Body of pancreas (tissue), 4 donors: ENCODE data around the gene ATP1A1. TPM values are rescaled to one million over a fixed set of nuclear protein-coding genes. Genes with fewer than 3 reads are reported as not detected.

Source experiments
- ATAC-seq: fragments of 150-250 bp; one replicate; pipeline ENCODE4 v1.9.1; 2016
- DNase-seq, 4 donors: peaks; one replicate each; pipeline ENCODE4 v3.0.0-alpha.2; 2019
- H3K27ac ChIP-seq, 4 donors: fragments of 200-600 bp; sonication (generic); 1 replicate in 3 of 4; 2 replicates in 1 of 4; pipeline versions ENCODE4 v1.5.1 to v1.6.1; 2016 to 2019; ENCODE audit warnings: mild to moderate bottlenecking in 1 of 4, mixed read lengths in 1 of 4, moderate library complexity in 1 of 4
- H3K27me3 ChIP-seq, 2 donors: fragments of 200-600 bp; sonication (generic); one replicate each; pipeline ENCODE4 v1.6.0; 2016; ENCODE audit warnings: mild to moderate bottlenecking in 1 of 2
- H3K36me3 ChIP-seq, 2 donors: fragments of 200-600 bp; sonication (generic); replicated peaks in 1 of 2; 2 replicates each; pipeline ENCODE4 v1.5.1; 2016; ENCODE audit warnings: low read depth in 2 of 2; ENCODE audit not compliant: insufficient read depth in 1 of 2
- H3K4me1 ChIP-seq: fragments of 200-600 bp; sonication (generic); one replicate; pipeline ENCODE4 v1.6.0; 2016
- H3K4me3 ChIP-seq, 2 donors: fragments of 200-600 bp; sonication (generic); 1 replicate in 1 of 2; 2 replicates in 1 of 2; pipeline ENCODE4 v1.5.1; 2016 to 2019
- H3K9me3 ChIP-seq, 3 donors: fragments of 200-600 bp; sonication (generic); 1 replicate in 2 of 3; 2 replicates in 1 of 3; pipeline ENCODE4 v1.5.1; 2016
- POLR2A ChIP-seq, 3 donors: fragments of 450-650 bp; IDR thresholded peaks; one replicate each; pipeline ENCODE4 v1.6.1; 2016; ENCODE audit warnings: antibody characterized with exemption in 3 of 3, mild to moderate bottlenecking in 2 of 3
- WGBS, 2 donors: methylation state at CpG; one replicate each; pipeline ENCODE4 v1.1.5; 2017; 5-methylcytosine and 5-hydroxymethylcytosine counted together
- intact Hi-C: fragments of 100-400 bp; cut with DNase I; formaldehyde crosslinking; loops from one replicate; pipeline ENCODE4 v1.15.1; 2023
- total RNA-seq, 2 donors: library from RNA; depleted of rRNA; stranded (reverse); fragments of >200 nt; gene quantifications; one replicate each; pipeline ENCODE4 v1.1.0, GENCODE V29; 2016
- TF ChIP-seq, protein P1 (sequence below), 7 experiments: fragments of 450-650 bp in 4 of 7; fragments of 200-600 bp in 3 of 7; sonication (generic) in 3 of 7; IDR thresholded peaks; one replicate each; pipeline ENCODE4 v1.5.1; 2016 to 2019; ENCODE audit warnings: antibody characterized with exemption in 7 of 7

Gene ATP1A1
- total RNA-seq, 2 donors from 2014 or later = 423 to 593 TPM

DNA sequence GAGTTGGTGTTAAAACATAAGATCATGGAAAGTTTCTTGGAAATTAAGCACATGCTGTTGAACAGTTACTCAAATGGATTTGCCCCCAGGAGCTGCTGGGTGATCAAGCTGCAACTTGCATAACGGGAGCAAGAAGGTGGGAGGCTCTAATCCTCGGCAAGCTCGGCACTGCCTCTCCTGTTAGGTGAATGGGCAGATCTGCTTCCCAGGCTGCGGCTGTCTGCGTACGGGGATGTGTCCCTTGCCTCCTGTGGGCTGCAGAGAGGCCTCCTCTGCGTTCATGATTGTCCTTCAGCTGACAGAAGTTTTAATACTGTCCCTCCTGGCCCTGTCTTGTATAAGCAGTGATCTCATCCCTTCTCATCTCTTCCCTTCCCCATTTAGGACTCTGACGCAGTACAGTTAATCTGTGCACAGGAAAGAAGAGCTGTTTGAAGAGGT is 36.7 kb downstream of the ATP1A1 start:
- DNase-seq (no peak), ATAC-seq (no peak)
- TF ChIP-seq POLR2A (IDR thresholded peaks at IDR 0.05) = no peak
- TF ChIP-seq, protein P1, sequence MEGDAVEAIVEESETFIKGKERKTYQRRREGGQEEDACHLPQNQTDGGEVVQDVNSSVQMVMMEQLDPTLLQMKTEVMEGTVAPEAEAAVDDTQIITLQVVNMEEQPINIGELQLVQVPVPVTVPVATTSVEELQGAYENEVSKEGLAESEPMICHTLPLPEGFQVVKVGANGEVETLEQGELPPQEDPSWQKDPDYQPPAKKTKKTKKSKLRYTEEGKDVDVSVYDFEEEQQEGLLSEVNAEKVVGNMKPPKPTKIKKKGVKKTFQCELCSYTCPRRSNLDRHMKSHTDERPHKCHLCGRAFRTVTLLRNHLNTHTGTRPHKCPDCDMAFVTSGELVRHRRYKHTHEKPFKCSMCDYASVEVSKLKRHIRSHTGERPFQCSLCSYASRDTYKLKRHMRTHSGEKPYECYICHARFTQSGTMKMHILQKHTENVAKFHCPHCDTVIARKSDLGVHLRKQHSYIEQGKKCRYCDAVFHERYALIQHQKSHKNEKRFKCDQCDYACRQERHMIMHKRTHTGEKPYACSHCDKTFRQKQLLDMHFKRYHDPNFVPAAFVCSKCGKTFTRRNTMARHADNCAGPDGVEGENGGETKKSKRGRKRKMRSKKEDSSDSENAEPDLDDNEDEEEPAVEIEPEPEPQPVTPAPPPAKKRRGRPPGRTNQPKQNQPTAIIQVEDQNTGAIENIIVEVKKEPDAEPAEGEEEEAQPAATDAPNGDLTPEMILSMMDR (IDR thresholded peaks at IDR 0.05) = no peak
- H3K9me3 ChIP-seq = no peaks in the 10 kb centered on the region
- H3K4me1 ChIP-seq = peaks cover 19% of the 10 kb centered on the region
- H3K4me3 ChIP-seq = no peak overlapping the region
- H3K27ac ChIP-seq = peak overlapping the region in 3 of 4 donors; percentile 24 to 50 (median 31)
- WGBS, 2 donors = 78 to 81% methylated on average over 7 to 8 of the region's 8 CpGs
- H3K27me3 ChIP-seq = no peaks in the 10 kb centered on the region
- intact Hi-C loops = no loop called here
- H3K36me3 ChIP-seq = peaks cover 0 to 15% of the 10 kb centered on the region in 2 donors

GRCh38 chr1:116411784-116412479 is 38.9 kb downstream of the ATP1A1 start:
- TF ChIP-seq, protein P1 (IDR thresholded peaks at IDR 0.05) = no peak
- no peak for TF ChIP-seq POLR2A (IDR thresholded peaks at IDR 0.05)
- intact Hi-C loops = no loop called here
- DNase-seq (peak in 1 of 4 donors; percentile 51), ATAC-seq (peak; percentile 36)
- peak overlapping the region; percentile 4 to 71 (median 49) for H3K27ac ChIP-seq
- no peaks in the 10 kb centered on the region for H3K27me3 ChIP-seq
- H3K4me1 ChIP-seq = peaks cover 34% of the 10 kb centered on the region
- no peak overlapping the region for H3K4me3 ChIP-seq
- peaks cover 0 to 1% of the 10 kb centered on the region in 2 donors for H3K36me3 ChIP-seq
- no peaks in the 10 kb centered on the region for H3K9me3 ChIP-seq
- WGBS, 2 donors = 44 to 57% methylated on average over 2 of the region's 2 CpGs

DNA sequence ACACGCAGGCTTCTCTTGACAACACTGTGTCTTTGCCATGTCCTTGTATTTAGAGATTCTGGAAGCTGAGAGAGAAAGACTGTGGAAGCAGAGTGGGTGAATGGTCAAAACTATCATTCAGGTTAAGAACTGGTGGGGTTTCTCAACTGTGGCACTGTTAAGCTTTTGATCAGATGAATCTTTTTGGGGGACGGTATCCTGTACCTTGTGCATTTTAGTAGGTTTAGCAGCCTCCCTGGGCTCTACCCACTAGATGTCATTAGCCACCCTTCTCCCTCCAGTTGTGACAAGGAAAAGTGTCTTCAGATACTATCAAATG is 39.4 kb downstream of the ATP1A1 start:
- DNase-seq = no peak
- H3K36me3 ChIP-seq = no peaks in the 10 kb centered on the region
- intact Hi-C loops = no loop called here
- peaks cover 39% of the 10 kb centered on the region for H3K4me1 ChIP-seq
- TF ChIP-seq POLR2A (IDR thresholded peaks at IDR 0.05) = no peak
- TF ChIP-seq, protein P1 (IDR thresholded peaks at IDR 0.05) = no peak
- WGBS, 2 donors = 85 to 88% methylated on average over 2 of the region's 2 CpGs
- H3K27me3 ChIP-seq = no peaks in the 10 kb centered on the region
- no peak for ATAC-seq
- no peak overlapping the region for H3K4me3 ChIP-seq
- H3K27ac ChIP-seq = peak overlapping the region; percentile 4 to 71 (median 49)
- H3K9me3 ChIP-seq = no peaks in the 10 kb centered on the region

- intact Hi-C loops = no loop called here
- no peaks in the 10 kb centered on the region for H3K27me3 ChIP-seq
- H3K4me1 ChIP-seq = peaks cover 43% of the 10 kb centered on the region
- no peaks in the 10 kb centered on the region for H3K9me3 ChIP-seq
- no peak overlapping the region for H3K4me3 ChIP-seq
- DNase-seq (no peak), ATAC-seq (no peak)
- no peak for TF ChIP-seq POLR2A (IDR thresholded peaks at IDR 0.05)
- TF ChIP-seq, protein P1 (IDR thresholded peaks at IDR 0.05) = no peak
- no peaks in the 10 kb centered on the region for H3K36me3 ChIP-seq
- 86 to 93% methylated on average over 3 of the region's 3 CpGs for WGBS, 2 donors
- H3K27ac ChIP-seq = peak overlapping the region in 3 of 4 donors; percentile 35 to 71 (median 63)
These were observed 39.9 kb downstream of the ATP1A1 start for GRCh38 chr1:116412898-116413297.

DNA sequence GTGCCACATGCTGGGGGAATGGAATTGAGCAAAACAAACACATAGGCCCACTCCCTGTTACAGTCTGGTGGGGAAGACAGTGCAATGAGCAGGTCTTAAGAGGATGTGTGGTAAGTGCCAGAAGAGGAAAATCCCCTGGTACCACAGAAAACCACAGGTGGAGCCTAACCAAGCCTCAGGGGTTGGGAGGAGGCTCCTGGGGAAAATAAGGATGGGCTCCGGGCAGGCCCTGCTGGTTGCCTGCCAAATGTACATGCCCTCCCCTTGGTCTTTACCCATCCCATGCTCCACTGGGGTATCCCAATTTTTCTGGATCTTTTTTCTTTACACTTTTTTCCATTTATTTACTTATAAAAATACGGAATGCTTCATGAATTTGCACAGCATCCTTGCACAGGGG is 40.4 kb downstream of the ATP1A1 start:
- H3K27ac ChIP-seq = peak overlapping the region in 3 of 4 donors; percentile 35 to 71 (median 63)
- ATAC-seq (no peak), DNase-seq (no peak)
- no peaks in the 10 kb centered on the region for H3K36me3 ChIP-seq
- no peak overlapping the region for H3K4me3 ChIP-seq
- H3K9me3 ChIP-seq = no peaks in the 10 kb centered on the region
- intact Hi-C loops = no loop called here
- 80 to 88% methylated on average over 2 of the region's 2 CpGs for WGBS, 2 donors
- H3K4me1 ChIP-seq = peaks cover 47% of the 10 kb centered on the region
- TF ChIP-seq POLR2A (IDR thresholded peaks at IDR 0.05) = no peak
- TF ChIP-seq, protein P1 (IDR thresholded peaks at IDR 0.05) = no peak
- no peaks in the 10 kb centered on the region for H3K27me3 ChIP-seq
